GM12878 (cell line): Measurements from ENCODE around the gene CEP76.

ENCODE experiments used
- SUZ12 ChIP-seq: fragments of 200-600 bp; sonication (generic); IDR thresholded peaks from one replicate; pipeline ENCODE4 v1.6.1; 2018; ENCODE audit warnings: antibody characterized with exemption, mild to moderate bottlenecking; ENCODE audit not compliant: unreplicated experiment
- TF ChIP-seq, protein P1 (sequence below), 3 experiments: IDR thresholded peaks in 2 of 3; conservative IDR thresholded peaks in 1 of 3; 2 replicates each; pipeline ENCODE4 v1.5.1; 2011; ENCODE audit warnings: low read depth in 3 of 3, low read length in 3 of 3, mild to moderate bottlenecking in 3 of 3, control low read depth in 2 of 3, moderate library complexity in 2 of 3, inconsistent platforms in 1 of 3, mixed read lengths in 1 of 3; ENCODE audit not compliant: control insufficient read depth in 2 of 3, insufficient read depth in 1 of 3; ENCODE audit errors: extremely low read depth in 1 of 3

DNA sequence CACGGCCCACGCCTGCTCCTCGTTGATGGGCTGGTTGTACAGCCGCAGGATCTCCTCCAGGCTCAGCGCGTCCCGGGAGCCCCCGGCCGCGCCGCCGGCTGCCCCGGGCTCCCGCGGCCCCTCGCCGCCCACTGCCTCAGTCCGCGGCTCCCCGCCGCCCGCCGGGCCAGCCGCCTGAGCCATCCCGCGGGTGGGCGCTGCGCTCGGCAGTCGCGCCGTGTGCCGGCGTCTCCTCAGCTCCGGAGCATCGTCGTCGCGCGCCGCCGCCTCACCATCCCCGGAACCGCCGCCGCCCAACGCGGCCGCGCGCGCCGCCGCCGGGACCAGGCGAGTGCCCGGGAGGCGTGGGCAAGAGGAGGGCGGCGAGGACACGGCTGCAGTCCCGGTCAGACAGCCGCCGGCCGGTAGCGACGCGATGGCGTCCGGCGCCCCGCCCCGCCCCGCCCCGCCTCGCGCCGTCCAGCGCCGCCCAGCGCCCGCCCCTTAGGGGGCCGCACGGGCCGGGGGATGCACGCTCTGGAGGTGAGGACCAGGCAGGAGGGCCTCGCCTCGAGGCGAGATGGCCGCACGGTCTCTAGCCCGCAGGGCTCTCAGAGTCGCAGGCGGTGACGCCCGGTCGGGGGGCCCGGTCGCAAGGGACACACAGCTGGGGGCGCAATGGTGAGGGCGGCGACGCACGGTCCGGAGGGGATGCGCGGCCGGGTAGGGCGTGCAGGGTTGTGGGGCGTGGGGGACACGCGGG lies 44.7 kb downstream of the CEP76 start, which contains the start of gene SPIRE1:
- TF ChIP-seq, protein P1, sequence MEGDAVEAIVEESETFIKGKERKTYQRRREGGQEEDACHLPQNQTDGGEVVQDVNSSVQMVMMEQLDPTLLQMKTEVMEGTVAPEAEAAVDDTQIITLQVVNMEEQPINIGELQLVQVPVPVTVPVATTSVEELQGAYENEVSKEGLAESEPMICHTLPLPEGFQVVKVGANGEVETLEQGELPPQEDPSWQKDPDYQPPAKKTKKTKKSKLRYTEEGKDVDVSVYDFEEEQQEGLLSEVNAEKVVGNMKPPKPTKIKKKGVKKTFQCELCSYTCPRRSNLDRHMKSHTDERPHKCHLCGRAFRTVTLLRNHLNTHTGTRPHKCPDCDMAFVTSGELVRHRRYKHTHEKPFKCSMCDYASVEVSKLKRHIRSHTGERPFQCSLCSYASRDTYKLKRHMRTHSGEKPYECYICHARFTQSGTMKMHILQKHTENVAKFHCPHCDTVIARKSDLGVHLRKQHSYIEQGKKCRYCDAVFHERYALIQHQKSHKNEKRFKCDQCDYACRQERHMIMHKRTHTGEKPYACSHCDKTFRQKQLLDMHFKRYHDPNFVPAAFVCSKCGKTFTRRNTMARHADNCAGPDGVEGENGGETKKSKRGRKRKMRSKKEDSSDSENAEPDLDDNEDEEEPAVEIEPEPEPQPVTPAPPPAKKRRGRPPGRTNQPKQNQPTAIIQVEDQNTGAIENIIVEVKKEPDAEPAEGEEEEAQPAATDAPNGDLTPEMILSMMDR (IDR thresholded peaks at IDR 0.05 in 2 of 3, conservative IDR thresholded peaks at IDR 0.05 in 1 of 3; ENCODE audit: control insufficient read depth in 2 of 3, extremely low read depth in 1 of 3, insufficient read depth in 1 of 3, low read depth in 3 of 3, low read length in 3 of 3) = no peak
- TF ChIP-seq SUZ12 = no peak
